Gastroesophageal sphincter (tissue), 4 donors: Measurements from ENCODE around the gene GRWD1. TPM values are rescaled to one million over a fixed set of nuclear protein-coding genes. Genes with fewer than 3 reads are reported as not detected.

Source experiments
- ATAC-seq: fragments of 150-250 bp; one replicate; pipeline ENCODE4 v1.9.1; 2016; ENCODE audit warnings: mild to moderate bottlenecking, moderate library complexity
- H3K27ac ChIP-seq, 4 donors: fragments of 200-600 bp; sonication (generic) in 3 of 4; 1 replicate in 3 of 4; 2 replicates in 1 of 4; pipeline ENCODE4 v1.5.1; 2016 to 2019
- H3K27me3 ChIP-seq: fragments of 200-600 bp; sonication (generic); one replicate; pipeline ENCODE4 v1.5.1; 2019
- H3K36me3 ChIP-seq, 2 donors: fragments of 200-600 bp; sonication (generic); one replicate each; pipeline ENCODE4 v1.5.1; 2019; ENCODE audit warnings: control low read depth in 1 of 2
- H3K4me1 ChIP-seq, 3 donors: fragments of 200-600 bp; sonication (generic); 1 replicate in 2 of 3; 2 replicates in 1 of 3; pipeline ENCODE4 v1.5.1; 2016 to 2019; ENCODE audit warnings: control low read depth in 2 of 3
- H3K4me3 ChIP-seq, 2 donors: fragments of 200-600 bp; sonication (generic); one replicate each; pipeline ENCODE4 v1.5.1; 2019; ENCODE audit warnings: mild to moderate bottlenecking in 1 of 2, moderate library complexity in 1 of 2
- H3K9me3 ChIP-seq, 3 donors: fragments of 200-600 bp; sonication (generic); one replicate each; pipeline ENCODE4 v1.5.1; 2017 to 2019; ENCODE audit warnings: control low read depth in 2 of 3
- CTCF ChIP-seq, 4 experiments: fragments of 200-600 bp in 2 of 4; fragments of 450-650 bp in 2 of 4; sonication (generic) in 1 of 4; IDR thresholded peaks; one replicate each; pipeline ENCODE4 v1.5.1; 2017 to 2019; ENCODE audit warnings: antibody characterized with exemption in 4 of 4, mild to moderate bottlenecking in 2 of 4, moderate library complexity in 2 of 4
- EP300 ChIP-seq: sonication (generic); formaldehyde crosslinking; IDR thresholded peaks from one replicate; pipeline ENCODE4 v1.6.1; 2017; ENCODE audit warnings: antibody characterized with exemption, mild to moderate bottlenecking
- POLR2A ChIP-seq, 2 donors: fragments of 450-650 bp; IDR thresholded peaks; one replicate each; pipeline ENCODE4 v1.6.1; 2017; ENCODE audit warnings: antibody characterized with exemption in 2 of 2, mild to moderate bottlenecking in 2 of 2, moderate library complexity in 1 of 2
- POLR2AphosphoS5 ChIP-seq: sonication (generic); formaldehyde crosslinking; IDR thresholded peaks from one replicate; pipeline ENCODE4 v1.6.1; 2017; ENCODE audit warnings: antibody characterized with exemption
- WGBS, 2 donors: methylation state at CpG; one replicate each; pipeline ENCODE4 v1.1.5; 2018; ENCODE audit warnings: low coverage in 1 of 2; 5-methylcytosine and 5-hydroxymethylcytosine counted together
- total RNA-seq, 4 donors: library from RNA; depleted of rRNA; stranded (reverse); fragments of >200 nt; gene quantifications; one replicate each; pipeline ENCODE4 v1.1.0, GENCODE V29; 2016

The GRWD1 gene
- total RNA-seq, 4 donors from 2014 or later, result 28.9 to 33.1 (median 32.7) TPM

- Histone ChIP-seq H3K36me3 (no peaks in the 10 kb centered on the region), H3K9me3 (no peaks in the 10 kb centered on the region), H3K27ac (peak overlapping the region in 3 of 4 donors; percentile 30 to 54 (median 51)), H3K4me3 (peak overlapping the region in 1 of 2 donors; percentile 18), H3K4me1 (peaks cover 0 to 71% (median 26%) of the 10 kb centered on the region in 3 donors), H3K27me3 (no peaks in the 10 kb centered on the region)
- TF ChIP-seq CTCF (IDR thresholded peaks at IDR 0.05) (no peak), EP300 (no peak), POLR2A (IDR thresholded peaks at IDR 0.05) (no peak)
- 0 to 45% methylated on average over 1 to 10 of the region's 50 CpGs for WGBS, 2 donors
- ATAC-seq, result no peak
Observed at GRCh38 chr19:48490981-48491792, 45.4 kb downstream of the GRWD1 start.

- no peaks in the 10 kb centered on the region for H3K27me3 ChIP-seq
- no peak for ATAC-seq
- TF ChIP-seq EP300 (no peak), CTCF (IDR thresholded peaks at IDR 0.05) (no peak), POLR2AphosphoS5 (no peak), POLR2A (IDR thresholded peaks at IDR 0.05) (no peak)
- H3K4me3 ChIP-seq, result no peak overlapping the region
- peak overlapping the region in 2 of 4 donors; percentile 30 to 80 for H3K27ac ChIP-seq
- WGBS, 2 donors, result 42 to 52% methylated on average over 7 to 9 of the region's 10 CpGs
- no peaks in the 10 kb centered on the region for H3K9me3 ChIP-seq
- peaks cover 0 to 71% (median 26%) of the 10 kb centered on the region in 3 donors for H3K4me1 ChIP-seq
- H3K36me3 ChIP-seq, result no peaks in the 10 kb centered on the region
Observed at GRCh38 chr19:48491793-48492123, 46.0 kb downstream of the GRWD1 start.

- Histone ChIP-seq H3K4me1 (peaks cover 0 to 63% (median 22%) of the 10 kb centered on the region in 3 donors), H3K4me3 (peak overlapping the region; percentile 20 to 59), H3K9me3 (no peaks in the 10 kb centered on the region), H3K27me3 (peaks cover 11% of the 10 kb centered on the region), H3K27ac (peak overlapping the region in 3 of 4 donors; percentile 80 to 93 (median 83)), H3K36me3 (no peaks in the 10 kb centered on the region)
- 3 to 4% methylated on average over 10 to 14 of the region's 47 CpGs for WGBS, 2 donors
- ATAC-seq, result peak; percentile 92
- TF ChIP-seq CTCF (IDR thresholded peaks at IDR 0.05) (no peak), POLR2AphosphoS5 (peak; percentile 90), EP300 (no peak), POLR2A (IDR thresholded peaks at IDR 0.05) (peak; percentile 47 to 55)
Observed at GRCh38 chr19:48492925-48493717, 47.3 kb downstream of the GRWD1 start.

GRCh38 chr19:48493718-48494401 lies 48.1 kb downstream of the GRWD1 start:
- peak; percentile 20 for ATAC-seq
- no peaks in the 10 kb centered on the region for H3K36me3 ChIP-seq
- H3K27ac ChIP-seq, result peak overlapping the region in 3 of 4 donors; percentile 80 to 93 (median 83)
- H3K27me3 ChIP-seq, result peaks cover 18% of the 10 kb centered on the region
- WGBS, 2 donors, result 40% methylated on average over 1 of the region's 70 CpGs; no CpG with 5 or more reads in 1 of the 2 donors
- peaks cover 0 to 59% (median 22%) of the 10 kb centered on the region in 3 donors for H3K4me1 ChIP-seq
- H3K9me3 ChIP-seq, result no peaks in the 10 kb centered on the region
- TF ChIP-seq POLR2A (IDR thresholded peaks at IDR 0.05) (no peak), EP300 (no peak), POLR2AphosphoS5 (no peak), CTCF (IDR thresholded peaks at IDR 0.05) (no peak)
- H3K4me3 ChIP-seq, result peak overlapping the region; percentile 23 to 59
